Measurements from ENCODE around the gene IRF9.

Gene IRF9, protein sequence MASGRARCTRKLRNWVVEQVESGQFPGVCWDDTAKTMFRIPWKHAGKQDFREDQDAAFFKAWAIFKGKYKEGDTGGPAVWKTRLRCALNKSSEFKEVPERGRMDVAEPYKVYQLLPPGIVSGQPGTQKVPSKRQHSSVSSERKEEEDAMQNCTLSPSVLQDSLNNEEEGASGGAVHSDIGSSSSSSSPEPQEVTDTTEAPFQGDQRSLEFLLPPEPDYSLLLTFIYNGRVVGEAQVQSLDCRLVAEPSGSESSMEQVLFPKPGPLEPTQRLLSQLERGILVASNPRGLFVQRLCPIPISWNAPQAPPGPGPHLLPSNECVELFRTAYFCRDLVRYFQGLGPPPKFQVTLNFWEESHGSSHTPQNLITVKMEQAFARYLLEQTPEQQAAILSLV

DNA sequence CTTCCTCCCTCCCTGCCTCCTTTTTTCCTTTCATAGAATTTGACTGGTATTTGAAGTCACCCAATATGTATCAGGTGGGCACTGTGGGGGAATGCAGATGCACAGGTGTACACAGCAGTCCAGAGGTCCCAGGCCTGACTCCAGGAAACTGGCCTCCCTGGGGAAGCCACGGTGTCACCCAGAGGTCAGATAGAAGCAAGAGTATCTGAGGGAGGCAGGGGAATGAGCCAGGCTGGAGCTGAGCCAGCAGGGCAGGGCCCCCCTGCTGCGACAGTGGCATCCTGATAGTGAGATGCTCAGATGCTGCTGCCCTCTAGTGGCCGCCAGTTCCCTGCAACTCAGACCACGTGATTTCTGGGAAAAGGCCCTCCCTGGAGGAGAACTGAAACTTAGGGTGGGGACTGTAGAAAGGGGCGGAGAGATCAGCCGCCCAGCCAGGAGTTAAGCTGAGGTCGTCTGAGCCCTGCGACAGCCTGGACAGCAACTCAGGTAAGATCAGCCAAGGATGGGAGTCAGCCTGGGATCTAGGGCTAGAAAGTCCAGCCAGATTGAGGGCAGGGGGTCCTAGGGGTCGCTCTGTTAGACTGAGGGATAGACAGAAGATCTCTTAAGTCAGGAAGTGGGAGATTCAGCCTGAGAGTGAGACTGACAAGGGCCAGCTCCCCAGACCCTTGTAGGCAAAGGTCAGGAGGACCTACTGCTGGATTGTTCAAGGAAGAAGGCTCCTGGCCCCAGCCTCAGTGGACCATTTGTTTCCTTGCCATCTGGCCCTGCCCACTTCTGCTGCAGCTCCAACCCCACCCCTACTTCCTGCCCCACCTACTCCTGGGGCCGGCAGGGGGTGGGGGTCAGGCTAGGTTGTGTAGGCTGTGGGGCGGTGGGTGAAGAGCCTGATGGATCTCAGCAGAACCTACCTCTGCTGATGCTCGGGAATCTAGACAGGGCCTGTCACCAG lies at the start of gene IRF9:
TSS of gene IRF9 (plus strand) at position 416 of the 955 bp plus-strand sequence. CDS start 880 bp downstream, outside the sequence.
- Histone ChIP-seq H3K36me3 (peaks cover 59 to 79% (median 60%) of the 10 kb centered on the region in 3 donors), H3K4me1 (peaks cover 0 to 37% (median 28%) of the 10 kb centered on the region in 4 donors), H3K27me3 (no peaks in the 10 kb centered on the region), H3K9me3 (no peaks in the 10 kb centered on the region), H3K4me3 (peak within 1 kb of the TSS; percentile 69 to 72), H3K27ac (peak within 1 kb of the TSS; percentile 84 to 93)
- DNase-seq, result peak; percentile 96 to 98
- TF ChIP-seq, protein P1, sequence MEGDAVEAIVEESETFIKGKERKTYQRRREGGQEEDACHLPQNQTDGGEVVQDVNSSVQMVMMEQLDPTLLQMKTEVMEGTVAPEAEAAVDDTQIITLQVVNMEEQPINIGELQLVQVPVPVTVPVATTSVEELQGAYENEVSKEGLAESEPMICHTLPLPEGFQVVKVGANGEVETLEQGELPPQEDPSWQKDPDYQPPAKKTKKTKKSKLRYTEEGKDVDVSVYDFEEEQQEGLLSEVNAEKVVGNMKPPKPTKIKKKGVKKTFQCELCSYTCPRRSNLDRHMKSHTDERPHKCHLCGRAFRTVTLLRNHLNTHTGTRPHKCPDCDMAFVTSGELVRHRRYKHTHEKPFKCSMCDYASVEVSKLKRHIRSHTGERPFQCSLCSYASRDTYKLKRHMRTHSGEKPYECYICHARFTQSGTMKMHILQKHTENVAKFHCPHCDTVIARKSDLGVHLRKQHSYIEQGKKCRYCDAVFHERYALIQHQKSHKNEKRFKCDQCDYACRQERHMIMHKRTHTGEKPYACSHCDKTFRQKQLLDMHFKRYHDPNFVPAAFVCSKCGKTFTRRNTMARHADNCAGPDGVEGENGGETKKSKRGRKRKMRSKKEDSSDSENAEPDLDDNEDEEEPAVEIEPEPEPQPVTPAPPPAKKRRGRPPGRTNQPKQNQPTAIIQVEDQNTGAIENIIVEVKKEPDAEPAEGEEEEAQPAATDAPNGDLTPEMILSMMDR (IDR thresholded peaks at IDR 0.05), result peak; percentile 89 to 97
- intact Hi-C loops (cut with DNase I; ENCODE audit: low total_unique reads), result no loop called here

DNA sequence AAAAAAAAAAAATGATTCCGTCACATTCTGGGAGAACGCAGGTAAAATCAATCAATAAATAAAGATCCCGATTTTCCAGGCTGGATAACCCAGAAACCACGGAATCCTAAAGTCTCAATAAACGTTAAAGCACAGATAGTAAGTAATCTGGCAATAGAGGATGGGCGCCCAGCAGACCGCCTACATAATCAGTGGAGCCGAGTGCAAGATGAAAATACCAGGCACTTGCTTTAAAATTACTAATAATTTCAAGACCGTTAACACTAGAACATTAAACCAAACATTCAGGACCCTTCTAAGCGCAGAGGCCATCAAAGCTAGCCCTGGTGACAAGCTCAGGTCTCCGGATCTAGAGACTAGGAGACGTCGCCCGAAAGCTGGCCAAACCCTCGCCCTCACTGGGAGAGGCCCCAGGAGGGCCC lies 47.7 kb upstream of the IRF9 start:
- Histone ChIP-seq H3K27me3 (no peaks in the 10 kb centered on the region), H3K9me3 (no peaks in the 10 kb centered on the region), H3K27ac (peak overlapping the region; percentile 95 to 98), H3K4me1 (peaks cover 0 to 31% (median 22%) of the 10 kb centered on the region in 4 donors), H3K36me3 (peaks cover 11 to 20% (median 16%) of the 10 kb centered on the region in 3 donors), H3K4me3 (peak overlapping the region; percentile 65 to 80)
- no peak for DNase-seq
- TF ChIP-seq, protein P1 (IDR thresholded peaks at IDR 0.05), result no peak
- intact Hi-C loops (cut with DNase I; ENCODE audit: low total_unique reads), result no loop called here

DNA sequence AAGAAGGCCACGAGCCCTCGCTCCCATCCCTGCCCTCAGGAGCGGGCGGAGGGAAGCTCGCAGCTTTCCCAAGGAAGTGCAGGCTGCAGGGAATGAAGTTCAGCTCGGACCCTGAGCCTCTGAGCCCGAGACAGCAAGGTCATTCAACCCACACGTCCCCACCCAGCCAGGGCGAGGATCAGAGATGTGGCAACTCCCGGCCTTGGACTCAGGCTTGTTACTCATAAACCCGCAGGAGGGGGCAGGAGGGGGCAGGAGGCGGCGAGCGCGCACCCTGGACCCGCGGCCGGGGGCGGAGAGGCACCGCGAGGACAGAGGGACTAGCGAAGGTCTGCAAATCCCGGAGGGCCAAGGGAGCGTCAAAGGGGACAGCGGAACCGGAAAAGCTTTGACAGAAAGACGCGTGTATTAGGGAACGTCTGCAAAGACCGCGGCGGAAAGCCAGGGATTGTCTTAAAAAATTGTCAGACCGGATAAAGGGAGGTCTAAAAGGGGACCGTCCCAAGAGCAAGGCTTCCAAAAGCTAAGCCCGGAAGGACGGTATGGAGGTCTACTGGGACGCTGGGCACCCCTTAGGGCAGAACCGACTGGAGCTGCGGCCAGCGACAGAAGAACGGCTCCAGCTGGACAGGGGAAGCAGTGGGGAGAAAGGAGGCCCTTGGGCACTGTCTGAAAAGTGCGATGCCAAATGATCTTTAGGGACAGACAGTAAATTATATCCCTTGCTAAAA lies 47.1 kb upstream of the IRF9 start:
- intact Hi-C loops (cut with DNase I; ENCODE audit: low total_unique reads), result no loop called here
- Histone ChIP-seq H3K4me1 (peaks cover 0 to 27% (median 18%) of the 10 kb centered on the region in 4 donors), H3K36me3 (peaks cover 17 to 26% (median 21%) of the 10 kb centered on the region in 3 donors), H3K27me3 (no peaks in the 10 kb centered on the region), H3K9me3 (no peaks in the 10 kb centered on the region), H3K4me3 (peak overlapping the region; percentile 65 to 80), H3K27ac (peak overlapping the region; percentile 95 to 98)
- TF ChIP-seq, protein P1 (IDR thresholded peaks at IDR 0.05), result no peak
- peak; percentile 87 to 95 for DNase-seq

DNA sequence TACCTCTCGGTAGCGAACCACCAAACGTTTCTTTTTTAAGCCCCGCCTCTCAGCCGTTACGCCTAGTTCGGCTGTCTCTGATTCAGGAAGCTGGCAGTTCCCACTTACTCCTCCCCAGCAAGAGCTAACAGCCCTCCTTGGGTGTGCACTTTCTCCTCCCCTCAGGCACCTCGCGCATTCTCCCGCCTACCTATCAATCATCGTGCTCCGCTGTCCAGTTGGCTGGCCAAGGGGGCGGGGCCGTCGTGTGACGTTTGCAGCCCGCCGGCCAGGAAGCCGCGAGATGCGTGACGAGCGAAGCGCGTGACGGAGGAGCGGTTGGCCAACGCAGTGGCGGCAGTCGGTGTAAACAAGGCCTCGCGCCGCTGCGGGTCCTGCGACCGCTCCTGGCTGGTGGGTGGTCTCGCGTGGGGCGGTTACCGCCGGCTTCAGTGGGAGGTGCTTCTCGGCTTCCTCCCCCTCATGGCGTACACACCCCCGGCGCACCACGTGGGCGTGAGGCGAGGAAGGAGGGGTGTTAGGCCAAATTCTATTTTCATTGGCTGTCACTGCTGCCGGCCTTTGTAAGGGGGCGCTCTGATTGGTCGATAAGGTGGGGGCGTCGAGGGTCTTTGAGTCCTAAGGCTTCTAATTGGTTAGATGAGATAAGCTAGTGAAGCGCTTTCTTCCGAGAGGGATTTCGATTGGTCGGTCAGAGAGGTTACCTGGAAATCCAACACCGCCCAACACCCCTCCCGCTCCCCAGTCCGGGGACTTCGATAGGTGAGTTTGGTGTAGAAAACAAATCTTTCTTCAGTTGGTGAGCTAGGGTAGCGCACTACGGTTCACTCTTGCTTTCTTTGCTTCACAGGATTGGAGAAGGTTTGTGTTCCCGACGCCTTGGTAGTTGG lies 46.3 kb upstream of the IRF9 start, which contains the start of the genes DCAF11 and NRL:
TSS of gene DCAF11 (plus strand) at position 246 of the 890 bp plus-strand sequence. CDS start 818 bp downstream, outside the sequence.
TSS of gene NRL (minus strand) at position 418 of the 890 bp plus-strand sequence. CDS start 32,101 bp downstream, outside the sequence.
- Histone ChIP-seq H3K4me1 (peaks cover 0 to 26% (median 17%) of the 10 kb centered on the region in 4 donors), H3K4me3 (peak within 1 kb of the TSS; percentile 65 to 80), H3K36me3 (peaks cover 25 to 34% (median 29%) of the 10 kb centered on the region in 3 donors), H3K9me3 (no peaks in the 10 kb centered on the region), H3K27me3 (no peaks in the 10 kb centered on the region), H3K27ac (peak within 1 kb of the TSS; percentile 95 to 98)
- intact Hi-C loops (cut with DNase I; ENCODE audit: low total_unique reads), result no loop called here
- DNase-seq, result peak; percentile 99
- TF ChIP-seq, protein P1 (IDR thresholded peaks at IDR 0.05), result peak in 1 of 2 experiments; percentile 14

Data from tibial artery (tissue), 4 donors.